ENCODE measurements around the gene CLDN6.

Gene CLDN6

GRCh38 chr16:2992383-2993081 is 25.5 kb downstream of the CLDN6 start:
- in situ Hi-C loops (cut with MboI; ENCODE audit: low sequenced_read_pairs) = no loop called here

GRCh38 chr16:2991566-2992261 is 26.3 kb downstream of the CLDN6 start:
- in situ Hi-C loops (cut with MboI; ENCODE audit: low sequenced_read_pairs) = no loop called here

GRCh38 chr16:2990891-2991290 is 27.1 kb downstream of the CLDN6 start:
- in situ Hi-C loops (cut with MboI; ENCODE audit: low sequenced_read_pairs) = no loop called here

GRCh38 chr16:2988590-2989099 is 29.3 kb downstream of the CLDN6 start:
- in situ Hi-C loops (cut with MboI; ENCODE audit: low sequenced_read_pairs) = no loop called here

GRCh38 chr16:2987833-2988232 is 30.1 kb downstream of the CLDN6 start:
- in situ Hi-C loops (cut with MboI; ENCODE audit: low sequenced_read_pairs) = no loop called here

- in situ Hi-C loops (cut with MboI; ENCODE audit: low sequenced_read_pairs) = no loop called here
Observed at GRCh38 chr16:2987286-2987685, 30.7 kb downstream of the CLDN6 start.

GRCh38 chr16:2986623-2987188 is 31.3 kb downstream of the CLDN6 start:
- in situ Hi-C loops (cut with MboI; ENCODE audit: low sequenced_read_pairs) = no loop called here

GRCh38 chr16:2985893-2986355 is 32.1 kb downstream of the CLDN6 start:
- in situ Hi-C loops (cut with MboI; ENCODE audit: low sequenced_read_pairs) = no loop called here

GRCh38 chr16:2985462-2985861 is 32.5 kb downstream of the CLDN6 start:
- in situ Hi-C loops (cut with MboI; ENCODE audit: low sequenced_read_pairs) = no loop called here

- in situ Hi-C loops (cut with MboI; ENCODE audit: low sequenced_read_pairs) = no loop called here
Observed at GRCh38 chr16:2983706-2984136, 34.3 kb downstream of the CLDN6 start.

GRCh38 chr16:2982402-2982801 is 35.6 kb downstream of the CLDN6 start:
- in situ Hi-C loops (cut with MboI; ENCODE audit: low sequenced_read_pairs) = no loop called here

- in situ Hi-C loops (cut with MboI; ENCODE audit: low sequenced_read_pairs) = no loop called here
Observed at GRCh38 chr16:2981899-2982250, 36.1 kb downstream of the CLDN6 start.

GRCh38 chr16:2981177-2981898 is 36.6 kb downstream of the CLDN6 start:
- in situ Hi-C loops (cut with MboI; ENCODE audit: low sequenced_read_pairs) = no loop called here

GRCh38 chr16:2980227-2981176 is 37.5 kb downstream of the CLDN6 start, which contains the start of gene PKMYT1:
TSS of gene PKMYT1 (minus strand) at chr16:2980446. CDS start at chr16:2979657, 789 bp downstream.
- in situ Hi-C loops (cut with MboI; ENCODE audit: low sequenced_read_pairs) = no loop called here

GRCh38 chr16:2979669-2980226 is 38.2 kb downstream of the CLDN6 start:
- in situ Hi-C loops (cut with MboI; ENCODE audit: low sequenced_read_pairs) = no loop called here

- in situ Hi-C loops (cut with MboI; ENCODE audit: low sequenced_read_pairs) = no loop called here
Observed at GRCh38 chr16:2977440-2977839, 40.5 kb downstream of the CLDN6 start.

- in situ Hi-C loops (cut with MboI; ENCODE audit: low sequenced_read_pairs) = no loop called here
Observed at GRCh38 chr16:2976673-2977072, 41.3 kb downstream of the CLDN6 start.

- in situ Hi-C loops (cut with MboI; ENCODE audit: low sequenced_read_pairs) = no loop called here
Observed at GRCh38 chr16:2976201-2976600, 41.8 kb downstream of the CLDN6 start.

- in situ Hi-C loops (cut with MboI; ENCODE audit: low sequenced_read_pairs) = no loop called here
Observed at GRCh38 chr16:2975161-2975795, 42.7 kb downstream of the CLDN6 start.

All from HL-60/S4 treated with phorbol 12-myristate 13-acetate at 8.2 ng/mL for 4 days and 3 days (cell line).